Suprapubic skin (tissue), 4 donors: ENCODE measurements around the gene LRRFIP1.

Experiments
- CTCF ChIP-seq, 2 donors: fragments of 200-600 bp in 1 of 2; fragments of 450-650 bp in 1 of 2; sonication (generic) in 1 of 2; IDR thresholded peaks; one replicate each; pipeline ENCODE4 v1.5.1; 2016 to 2019; ENCODE audit warnings: antibody characterized with exemption in 2 of 2, mild to moderate bottlenecking in 1 of 2, moderate library complexity in 1 of 2
- POLR2A ChIP-seq, 2 donors: fragments of 450-650 bp; IDR thresholded peaks; one replicate each; pipeline ENCODE4 v1.6.1; 2017; ENCODE audit warnings: antibody characterized with exemption in 2 of 2, mild to moderate bottlenecking in 2 of 2, moderate library complexity in 2 of 2
- POLR2AphosphoS5 ChIP-seq, 3 donors: sonication (generic); formaldehyde crosslinking; IDR thresholded peaks; one replicate each; pipeline ENCODE4 v1.6.1; 2017; ENCODE audit warnings: antibody characterized with exemption in 3 of 3

- TF ChIP-seq CTCF (IDR thresholded peaks at IDR 0.05) (no peak), POLR2A (IDR thresholded peaks at IDR 0.05) (no peak), POLR2AphosphoS5 (IDR thresholded peaks at IDR 0.05) (no peak)
These were observed 102.5 kb downstream of the LRRFIP1 start for GRCh38 chr2:237729681-237730475.
